ENCODE data around the gene CEP112. TPM values are rescaled to one million over a fixed set of nuclear protein-coding genes. Genes with fewer than 3 reads are reported as not detected.

Gene CEP112
- total RNA-seq, 1 experiment from 2014 or later, result 6.1 TPM

DNA sequence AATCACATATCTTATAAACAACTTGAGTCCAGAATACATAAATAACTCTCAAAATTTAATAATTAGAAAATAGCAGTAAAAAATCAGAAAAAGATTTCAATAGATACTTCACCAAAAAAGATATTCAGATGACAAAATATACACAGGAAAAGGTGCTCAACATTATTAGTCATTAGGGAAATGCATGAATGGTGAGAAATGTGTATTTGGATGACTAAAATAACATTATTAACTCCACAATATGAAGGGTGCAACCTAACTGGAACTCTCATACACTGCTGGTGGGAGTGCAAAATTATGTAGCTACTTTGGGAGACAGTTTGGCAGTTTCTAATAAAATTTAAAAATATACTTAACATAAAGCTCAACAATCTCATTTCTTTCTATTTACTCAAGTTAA, 368.2 kb downstream of the CEP112 start (continued):
- TF ChIP-seq, protein P1, sequence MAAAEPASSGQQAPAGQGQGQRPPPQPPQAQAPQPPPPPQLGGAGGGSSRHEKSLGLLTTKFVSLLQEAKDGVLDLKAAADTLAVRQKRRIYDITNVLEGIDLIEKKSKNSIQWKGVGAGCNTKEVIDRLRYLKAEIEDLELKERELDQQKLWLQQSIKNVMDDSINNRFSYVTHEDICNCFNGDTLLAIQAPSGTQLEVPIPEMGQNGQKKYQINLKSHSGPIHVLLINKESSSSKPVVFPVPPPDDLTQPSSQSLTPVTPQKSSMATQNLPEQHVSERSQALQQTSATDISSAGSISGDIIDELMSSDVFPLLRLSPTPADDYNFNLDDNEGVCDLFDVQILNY (CRISPR knock-in tag; IDR thresholded peaks at IDR 0.05), result no peak
- no peak for TF ChIP-seq ZBTB21 (CRISPR knock-in tag; IDR thresholded peaks at IDR 0.05; ENCODE audit: borderline replicate concordance)
- TF ChIP-seq, protein P2, sequence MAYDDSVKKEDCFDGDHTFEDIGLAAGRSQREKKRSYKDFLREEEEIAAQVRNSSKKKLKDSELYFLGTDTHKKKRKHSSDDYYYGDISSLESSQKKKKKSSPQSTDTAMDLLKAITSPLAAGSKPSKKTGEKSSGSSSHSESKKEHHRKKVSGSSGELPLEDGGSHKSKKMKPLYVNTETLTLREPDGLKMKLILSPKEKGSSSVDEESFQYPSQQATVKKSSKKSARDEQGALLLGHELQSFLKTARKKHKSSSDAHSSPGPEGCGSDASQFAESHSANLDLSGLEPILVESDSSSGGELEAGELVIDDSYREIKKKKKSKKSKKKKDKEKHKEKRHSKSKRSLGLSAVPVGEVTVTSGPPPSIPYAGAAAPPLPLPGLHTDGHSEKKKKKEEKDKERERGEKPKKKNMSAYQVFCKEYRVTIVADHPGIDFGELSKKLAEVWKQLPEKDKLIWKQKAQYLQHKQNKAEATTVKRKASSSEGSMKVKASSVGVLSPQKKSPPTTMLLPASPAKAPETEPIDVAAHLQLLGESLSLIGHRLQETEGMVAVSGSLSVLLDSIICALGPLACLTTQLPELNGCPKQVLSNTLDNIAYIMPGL (CRISPR knock-in tag; IDR thresholded peaks at IDR 0.05), result no peak
- TF ChIP-seq, protein P3, sequence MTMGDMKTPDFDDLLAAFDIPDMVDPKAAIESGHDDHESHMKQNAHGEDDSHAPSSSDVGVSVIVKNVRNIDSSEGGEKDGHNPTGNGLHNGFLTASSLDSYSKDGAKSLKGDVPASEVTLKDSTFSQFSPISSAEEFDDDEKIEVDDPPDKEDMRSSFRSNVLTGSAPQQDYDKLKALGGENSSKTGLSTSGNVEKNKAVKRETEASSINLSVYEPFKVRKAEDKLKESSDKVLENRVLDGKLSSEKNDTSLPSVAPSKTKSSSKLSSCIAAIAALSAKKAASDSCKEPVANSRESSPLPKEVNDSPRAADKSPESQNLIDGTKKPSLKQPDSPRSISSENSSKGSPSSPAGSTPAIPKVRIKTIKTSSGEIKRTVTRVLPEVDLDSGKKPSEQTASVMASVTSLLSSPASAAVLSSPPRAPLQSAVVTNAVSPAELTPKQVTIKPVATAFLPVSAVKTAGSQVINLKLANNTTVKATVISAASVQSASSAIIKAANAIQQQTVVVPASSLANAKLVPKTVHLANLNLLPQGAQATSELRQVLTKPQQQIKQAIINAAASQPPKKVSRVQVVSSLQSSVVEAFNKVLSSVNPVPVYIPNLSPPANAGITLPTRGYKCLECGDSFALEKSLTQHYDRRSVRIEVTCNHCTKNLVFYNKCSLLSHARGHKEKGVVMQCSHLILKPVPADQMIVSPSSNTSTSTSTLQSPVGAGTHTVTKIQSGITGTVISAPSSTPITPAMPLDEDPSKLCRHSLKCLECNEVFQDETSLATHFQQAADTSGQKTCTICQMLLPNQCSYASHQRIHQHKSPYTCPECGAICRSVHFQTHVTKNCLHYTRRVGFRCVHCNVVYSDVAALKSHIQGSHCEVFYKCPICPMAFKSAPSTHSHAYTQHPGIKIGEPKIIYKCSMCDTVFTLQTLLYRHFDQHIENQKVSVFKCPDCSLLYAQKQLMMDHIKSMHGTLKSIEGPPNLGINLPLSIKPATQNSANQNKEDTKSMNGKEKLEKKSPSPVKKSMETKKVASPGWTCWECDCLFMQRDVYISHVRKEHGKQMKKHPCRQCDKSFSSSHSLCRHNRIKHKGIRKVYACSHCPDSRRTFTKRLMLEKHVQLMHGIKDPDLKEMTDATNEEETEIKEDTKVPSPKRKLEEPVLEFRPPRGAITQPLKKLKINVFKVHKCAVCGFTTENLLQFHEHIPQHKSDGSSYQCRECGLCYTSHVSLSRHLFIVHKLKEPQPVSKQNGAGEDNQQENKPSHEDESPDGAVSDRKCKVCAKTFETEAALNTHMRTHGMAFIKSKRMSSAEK (CRISPR knock-in tag; IDR thresholded peaks at IDR 0.05; ENCODE audit: borderline replicate concordance), result no peak
- TF ChIP-seq RORB (CRISPR knock-in tag; IDR thresholded peaks at IDR 0.05), result no peak
- TF ChIP-seq TP53 (CRISPR knock-in tag; IDR thresholded peaks at IDR 0.05), result no peak
- no peak for TF ChIP-seq NFYB (CRISPR knock-in tag; conservative IDR thresholded peaks at IDR 0.05; ENCODE audit: low read depth)

DNA sequence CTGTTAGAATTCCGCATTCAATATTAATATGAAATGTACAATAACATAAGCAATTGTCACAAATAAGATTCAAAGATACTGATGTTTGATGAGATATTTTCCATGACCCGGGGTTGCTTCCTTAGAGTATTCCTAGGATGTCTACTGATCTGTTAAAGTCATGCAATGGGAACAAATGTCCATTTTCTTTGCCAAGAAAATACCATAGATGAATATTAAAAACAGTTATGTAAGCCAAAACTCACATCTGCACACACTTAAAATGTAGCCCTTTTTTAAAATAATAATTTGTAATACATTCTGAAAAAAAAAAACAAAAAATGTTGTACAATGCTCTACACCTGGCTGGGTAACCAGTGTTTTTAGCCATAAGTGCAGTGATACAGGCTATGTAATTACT, 371.1 kb downstream of the CEP112 start:
- CTCF ChIA-PET, result no interaction called here
- no peak overlapping the region for H3K27ac Mint-ChIP-seq
- TF ChIP-seq TP53 (CRISPR knock-in tag; IDR thresholded peaks at IDR 0.05) (no peak), ZBTB21 (CRISPR knock-in tag; IDR thresholded peaks at IDR 0.05; ENCODE audit: borderline replicate concordance) (no peak), ETV6 (CRISPR knock-in tag; IDR thresholded peaks at IDR 0.05) (no peak), ATF1 (CRISPR knock-in tag; IDR thresholded peaks at IDR 0.05) (no peak), FOXK1 (CRISPR knock-in tag; IDR thresholded peaks at IDR 0.05) (no peak), SOX15 (CRISPR knock-in tag; IDR thresholded peaks at IDR 0.05) (no peak), GABPB1 (CRISPR knock-in tag; IDR thresholded peaks at IDR 0.05) (no peak), RORB (CRISPR knock-in tag; IDR thresholded peaks at IDR 0.05) (no peak), MXD4 (CRISPR knock-in tag; IDR thresholded peaks at IDR 0.05; ENCODE audit: borderline replicate concordance) (no peak)
- TF ChIP-seq, protein P4, sequence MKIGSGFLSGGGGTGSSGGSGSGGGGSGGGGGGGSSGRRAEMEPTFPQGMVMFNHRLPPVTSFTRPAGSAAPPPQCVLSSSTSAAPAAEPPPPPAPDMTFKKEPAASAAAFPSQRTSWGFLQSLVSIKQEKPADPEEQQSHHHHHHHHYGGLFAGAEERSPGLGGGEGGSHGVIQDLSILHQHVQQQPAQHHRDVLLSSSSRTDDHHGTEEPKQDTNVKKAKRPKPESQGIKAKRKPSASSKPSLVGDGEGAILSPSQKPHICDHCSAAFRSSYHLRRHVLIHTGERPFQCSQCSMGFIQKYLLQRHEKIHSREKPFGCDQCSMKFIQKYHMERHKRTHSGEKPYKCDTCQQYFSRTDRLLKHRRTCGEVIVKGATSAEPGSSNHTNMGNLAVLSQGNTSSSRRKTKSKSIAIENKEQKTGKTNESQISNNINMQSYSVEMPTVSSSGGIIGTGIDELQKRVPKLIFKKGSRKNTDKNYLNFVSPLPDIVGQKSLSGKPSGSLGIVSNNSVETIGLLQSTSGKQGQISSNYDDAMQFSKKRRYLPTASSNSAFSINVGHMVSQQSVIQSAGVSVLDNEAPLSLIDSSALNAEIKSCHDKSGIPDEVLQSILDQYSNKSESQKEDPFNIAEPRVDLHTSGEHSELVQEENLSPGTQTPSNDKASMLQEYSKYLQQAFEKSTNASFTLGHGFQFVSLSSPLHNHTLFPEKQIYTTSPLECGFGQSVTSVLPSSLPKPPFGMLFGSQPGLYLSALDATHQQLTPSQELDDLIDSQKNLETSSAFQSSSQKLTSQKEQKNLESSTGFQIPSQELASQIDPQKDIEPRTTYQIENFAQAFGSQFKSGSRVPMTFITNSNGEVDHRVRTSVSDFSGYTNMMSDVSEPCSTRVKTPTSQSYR (CRISPR knock-in tag; IDR thresholded peaks at IDR 0.05), result no peak
- TF ChIP-seq, protein P2 (CRISPR knock-in tag; IDR thresholded peaks at IDR 0.05), result no peak
- TF ChIP-seq, protein P5, sequence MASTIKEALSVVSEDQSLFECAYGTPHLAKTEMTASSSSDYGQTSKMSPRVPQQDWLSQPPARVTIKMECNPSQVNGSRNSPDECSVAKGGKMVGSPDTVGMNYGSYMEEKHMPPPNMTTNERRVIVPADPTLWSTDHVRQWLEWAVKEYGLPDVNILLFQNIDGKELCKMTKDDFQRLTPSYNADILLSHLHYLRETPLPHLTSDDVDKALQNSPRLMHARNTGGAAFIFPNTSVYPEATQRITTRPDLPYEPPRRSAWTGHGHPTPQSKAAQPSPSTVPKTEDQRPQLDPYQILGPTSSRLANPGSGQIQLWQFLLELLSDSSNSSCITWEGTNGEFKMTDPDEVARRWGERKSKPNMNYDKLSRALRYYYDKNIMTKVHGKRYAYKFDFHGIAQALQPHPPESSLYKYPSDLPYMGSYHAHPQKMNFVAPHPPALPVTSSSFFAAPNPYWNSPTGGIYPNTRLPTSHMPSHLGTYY (CRISPR knock-in tag; IDR thresholded peaks at IDR 0.05), result no peak
- TF ChIP-seq, protein P6, sequence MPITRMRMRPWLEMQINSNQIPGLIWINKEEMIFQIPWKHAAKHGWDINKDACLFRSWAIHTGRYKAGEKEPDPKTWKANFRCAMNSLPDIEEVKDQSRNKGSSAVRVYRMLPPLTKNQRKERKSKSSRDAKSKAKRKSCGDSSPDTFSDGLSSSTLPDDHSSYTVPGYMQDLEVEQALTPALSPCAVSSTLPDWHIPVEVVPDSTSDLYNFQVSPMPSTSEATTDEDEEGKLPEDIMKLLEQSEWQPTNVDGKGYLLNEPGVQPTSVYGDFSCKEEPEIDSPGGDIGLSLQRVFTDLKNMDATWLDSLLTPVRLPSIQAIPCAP (CRISPR knock-in tag; IDR thresholded peaks at IDR 0.05), result no peak
- TF ChIP-seq, protein P7, sequence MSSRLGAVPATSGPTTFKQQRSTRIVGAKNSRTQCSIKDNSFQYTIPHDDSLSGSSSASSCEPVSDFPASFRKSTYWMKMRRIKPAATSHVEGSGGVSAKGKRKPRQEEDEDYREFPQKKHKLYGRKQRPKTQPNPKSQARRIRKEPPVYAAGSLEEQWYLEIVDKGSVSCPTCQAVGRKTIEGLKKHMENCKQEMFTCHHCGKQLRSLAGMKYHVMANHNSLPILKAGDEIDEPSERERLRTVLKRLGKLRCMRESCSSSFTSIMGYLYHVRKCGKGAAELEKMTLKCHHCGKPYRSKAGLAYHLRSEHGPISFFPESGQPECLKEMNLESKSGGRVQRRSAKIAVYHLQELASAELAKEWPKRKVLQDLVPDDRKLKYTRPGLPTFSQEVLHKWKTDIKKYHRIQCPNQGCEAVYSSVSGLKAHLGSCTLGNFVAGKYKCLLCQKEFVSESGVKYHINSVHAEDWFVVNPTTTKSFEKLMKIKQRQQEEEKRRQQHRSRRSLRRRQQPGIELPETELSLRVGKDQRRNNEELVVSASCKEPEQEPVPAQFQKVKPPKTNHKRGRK (CRISPR knock-in tag; IDR thresholded peaks at IDR 0.05; ENCODE audit: borderline replicate concordance), result no peak
- POLR2A ChIA-PET, result no interaction called here
- H3K36me3 Mint-ChIP-seq, result no peaks in the 10 kb centered on the region
- no peaks in the 10 kb centered on the region for H3K4me1 Mint-ChIP-seq
- H3K27me3 Mint-ChIP-seq (ENCODE audit: low read depth), result no peaks in the 10 kb centered on the region
- no peak overlapping the region for H3K4me3 Mint-ChIP-seq
- no peaks in the 10 kb centered on the region for H3K9me3 Mint-ChIP-seq
- ATAC-seq (no peak), DNase-seq (ENCODE audit: low spot score) (no peak)

All from WTC11 (cell line).